Suprapubic skin (tissue), 4 donors: ENCODE data around the gene AQP2. TPM values are rescaled to one million over a fixed set of nuclear protein-coding genes. Genes with fewer than 3 reads are reported as not detected.

ENCODE experiments used
- DNase-seq, 2 donors: peaks; one replicate each; pipeline ENCODE4 v3.0.0-alpha.2; 2019; ENCODE audit warnings: low spot score in 2 of 2
- H3K27ac ChIP-seq: fragments of 200-600 bp; sonication (generic); one replicate; pipeline ENCODE4 v1.5.1; 2019
- H3K27me3 ChIP-seq: fragments of 200-600 bp; sonication (generic); one replicate; pipeline ENCODE4 v1.5.1; 2019
- H3K36me3 ChIP-seq: fragments of 200-600 bp; sonication (generic); one replicate; pipeline ENCODE4 v1.5.1; 2019
- H3K4me1 ChIP-seq: fragments of 200-600 bp; sonication (generic); one replicate; pipeline ENCODE4 v1.5.1; 2019
- H3K4me3 ChIP-seq: fragments of 200-600 bp; sonication (generic); one replicate; pipeline ENCODE4 v1.5.1; 2019; ENCODE audit warnings: mild to moderate bottlenecking
- H3K9me3 ChIP-seq: fragments of 200-600 bp; sonication (generic); one replicate; pipeline ENCODE4 v1.5.1; 2019
- CTCF ChIP-seq, 2 donors: fragments of 200-600 bp in 1 of 2; fragments of 450-650 bp in 1 of 2; sonication (generic) in 1 of 2; IDR thresholded peaks; one replicate each; pipeline ENCODE4 v1.5.1; 2016 to 2019; ENCODE audit warnings: antibody characterized with exemption in 2 of 2, mild to moderate bottlenecking in 1 of 2, moderate library complexity in 1 of 2
- EP300 ChIP-seq: sonication (generic); formaldehyde crosslinking; IDR thresholded peaks from one replicate; pipeline ENCODE4 v1.6.1; 2017; ENCODE audit warnings: antibody characterized with exemption
- POLR2A ChIP-seq, 2 donors: fragments of 450-650 bp; IDR thresholded peaks; one replicate each; pipeline ENCODE4 v1.6.1; 2017; ENCODE audit warnings: antibody characterized with exemption in 2 of 2, mild to moderate bottlenecking in 2 of 2, moderate library complexity in 2 of 2
- POLR2AphosphoS5 ChIP-seq, 3 donors: sonication (generic); formaldehyde crosslinking; IDR thresholded peaks; one replicate each; pipeline ENCODE4 v1.6.1; 2017; ENCODE audit warnings: antibody characterized with exemption in 3 of 3
- WGBS: methylation state at CpG from one replicate; pipeline ENCODE4 v1.1.5; 2018; 5-methylcytosine and 5-hydroxymethylcytosine counted together
- total RNA-seq, 4 donors: library from RNA; depleted of rRNA; stranded (reverse); fragments of >200 nt; gene quantifications; one replicate each; pipeline ENCODE4 v1.1.0, GENCODE V29; 2016

Gene AQP2
- total RNA-seq, 4 donors from 2014 or later, result 0.15 TPM; not detected in 3

- Histone ChIP-seq H3K27me3 (peaks cover 2% of the 10 kb centered on the region), H3K27ac (no peak overlapping the region), H3K4me1 (peaks cover 4% of the 10 kb centered on the region)
Observed at GRCh38 chr12:49909356-49909755, 41.2 kb upstream of the AQP2 start.

GRCh38 chr12:49909826-49910225 lies 40.7 kb upstream of the AQP2 start:
- 63% methylated on average over 11 of the region's 16 CpGs for WGBS
- Histone ChIP-seq H3K4me3 (no peak overlapping the region), H3K27me3 (no peaks in the 10 kb centered on the region), H3K27ac (no peak overlapping the region), H3K9me3 (no peaks in the 10 kb centered on the region), H3K36me3 (no peaks in the 10 kb centered on the region), H3K4me1 (peaks cover 4% of the 10 kb centered on the region)
- DNase-seq, result peak in 1 of 2 donors; percentile 59
- TF ChIP-seq POLR2A (IDR thresholded peaks at IDR 0.05) (no peak), EP300 (no peak)

More at GRCh38 chr12:49909356-49909755, 41.2 kb upstream of the AQP2 start:
- no peaks in the 10 kb centered on the region for H3K9me3 ChIP-seq
- peak in 1 of 2 donors; percentile 45 for DNase-seq
- 93% methylated on average over 3 of the region's 4 CpGs for WGBS
- H3K36me3 ChIP-seq, result no peaks in the 10 kb centered on the region
- TF ChIP-seq POLR2A (IDR thresholded peaks at IDR 0.05) (no peak), CTCF (IDR thresholded peaks at IDR 0.05) (no peak), EP300 (no peak), POLR2AphosphoS5 (IDR thresholded peaks at IDR 0.05) (no peak)
- no peak overlapping the region for H3K4me3 ChIP-seq

DNA sequence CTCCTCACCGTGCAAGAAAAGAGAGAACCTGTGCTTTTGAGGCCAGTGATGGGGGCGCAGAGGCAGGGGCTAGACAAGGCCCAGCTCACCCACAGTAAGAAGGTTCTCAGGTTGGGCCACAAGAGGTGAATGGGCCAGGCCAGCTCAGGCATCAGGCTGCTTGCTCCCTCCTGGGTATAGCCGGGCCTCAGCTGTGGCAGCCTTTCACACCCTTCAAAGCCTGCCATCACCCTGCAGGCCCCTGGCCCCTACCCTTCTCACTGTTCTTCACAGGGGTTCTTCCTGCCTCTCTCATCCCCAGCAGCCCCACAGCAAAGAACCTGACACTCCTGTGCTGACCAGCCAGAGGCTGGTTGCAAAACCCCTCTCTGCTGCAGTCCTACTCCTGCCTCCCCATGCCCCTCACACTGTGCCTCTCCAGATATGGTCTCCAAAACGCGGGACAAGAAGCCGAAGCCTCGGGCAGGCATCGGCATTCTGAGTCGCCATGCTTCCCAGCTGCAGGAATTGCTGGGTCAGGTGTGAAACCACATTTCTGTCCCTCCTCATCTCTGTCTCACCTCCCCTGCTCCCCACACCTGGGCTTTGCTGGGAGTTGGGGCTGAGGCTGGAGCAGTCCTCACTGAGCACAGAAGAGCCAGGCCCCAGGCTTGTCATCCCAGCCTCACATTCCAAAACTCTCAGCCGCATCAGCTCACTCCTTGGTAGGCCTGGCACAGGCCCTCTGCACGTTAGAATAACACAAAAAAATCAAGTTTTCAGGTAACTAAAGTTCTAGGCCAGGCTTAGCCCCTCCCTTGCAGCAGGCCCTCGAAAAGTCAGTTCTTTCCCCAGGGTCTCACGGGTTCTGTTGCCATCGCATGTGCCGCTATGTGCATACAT lies 40.0 kb upstream of the AQP2 start:
- 98% methylated on average over 14 of the region's 15 CpGs for WGBS
- Histone ChIP-seq H3K9me3 (no peaks in the 10 kb centered on the region), H3K4me3 (no peak overlapping the region), H3K4me1 (peaks cover 4% of the 10 kb centered on the region), H3K36me3 (no peaks in the 10 kb centered on the region), H3K27me3 (no peaks in the 10 kb centered on the region), H3K27ac (no peak overlapping the region)
- no peak for TF ChIP-seq CTCF (IDR thresholded peaks at IDR 0.05)
- no peak for TF ChIP-seq POLR2A (IDR thresholded peaks at IDR 0.05)
- DNase-seq, result peak in 1 of 2 donors; percentile 32

DNA sequence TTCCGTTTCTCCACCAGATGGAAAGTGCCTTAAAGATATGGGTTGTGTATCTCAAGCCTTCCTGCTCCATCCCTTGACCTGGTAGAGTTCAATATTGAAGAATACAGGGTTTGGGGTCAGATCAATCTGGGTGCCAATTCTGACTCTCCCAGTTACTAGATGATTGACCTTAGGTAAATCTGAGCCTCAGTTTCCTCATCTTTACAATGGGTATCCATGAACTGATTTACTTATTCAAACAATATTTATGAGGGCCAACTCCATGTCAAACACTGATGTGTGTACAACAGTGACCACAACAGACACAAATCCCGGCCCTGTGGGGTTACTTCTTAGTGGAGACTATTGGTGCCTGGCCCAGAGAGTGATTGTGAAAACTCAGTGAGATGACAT lies 39.3 kb upstream of the AQP2 start:
- WGBS, result 88% methylated on average over 2 of the region's 2 CpGs

DNA sequence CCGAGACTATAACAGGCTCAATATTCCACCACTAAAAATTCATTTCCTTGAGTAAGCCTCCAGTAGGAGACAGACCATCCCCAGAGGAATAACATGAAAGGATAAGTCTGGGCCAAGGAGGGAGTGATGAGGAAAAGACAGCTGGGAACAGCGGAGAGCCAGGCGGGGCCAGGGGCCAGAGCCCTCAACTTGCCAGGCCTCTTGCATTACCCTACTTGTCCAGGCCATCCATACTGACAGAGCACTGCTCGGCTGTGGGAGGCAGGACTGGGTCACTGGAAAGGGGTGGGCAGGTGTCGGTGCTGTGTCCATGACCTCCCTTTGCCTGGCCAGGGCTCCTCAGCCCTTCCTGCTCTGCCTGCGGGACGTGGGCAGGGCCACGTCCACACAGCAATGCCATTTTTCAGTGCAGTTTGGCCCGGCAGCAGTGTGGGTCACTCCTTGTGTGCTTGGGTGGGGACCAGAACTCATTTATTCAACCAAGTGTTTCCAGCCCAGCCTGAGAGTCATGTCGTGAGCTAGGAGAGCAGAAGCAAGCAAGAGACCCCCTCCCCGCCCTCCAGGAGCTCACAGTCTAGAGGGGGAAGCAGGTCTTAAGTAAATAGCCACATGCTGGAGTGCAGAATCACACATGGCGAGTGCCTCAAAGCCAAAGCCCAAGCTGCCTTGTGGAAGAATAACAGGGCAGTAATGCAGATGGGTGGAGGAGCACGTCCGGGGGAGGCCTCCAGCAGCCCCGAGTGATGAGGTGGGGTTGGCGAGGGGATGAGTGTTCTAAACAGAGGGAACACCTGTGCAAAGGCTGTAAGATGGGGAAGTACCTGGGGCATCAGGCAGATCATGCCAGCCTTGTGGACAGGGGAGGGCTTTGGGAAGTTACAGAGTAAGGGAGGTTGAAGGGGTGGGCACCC lies 37.9 kb upstream of the AQP2 start:
- H3K36me3 ChIP-seq, result no peaks in the 10 kb centered on the region
- no peak overlapping the region for H3K4me3 ChIP-seq
- no peaks in the 10 kb centered on the region for H3K9me3 ChIP-seq
- WGBS, result 78% methylated on average over 16 of the region's 16 CpGs
- H3K27me3 ChIP-seq, result no peaks in the 10 kb centered on the region
- no peak overlapping the region for H3K27ac ChIP-seq
- peak in 1 of 2 donors; percentile 50 for DNase-seq
- TF ChIP-seq POLR2AphosphoS5 (IDR thresholded peaks at IDR 0.05) (no peak), POLR2A (IDR thresholded peaks at IDR 0.05) (no peak), CTCF (IDR thresholded peaks at IDR 0.05) (no peak), EP300 (no peak)
- H3K4me1 ChIP-seq, result peaks cover 4% of the 10 kb centered on the region

More for the DNA sequence above, 39.3 kb upstream of the AQP2 start:
- Histone ChIP-seq H3K27ac (no peak overlapping the region), H3K36me3 (no peaks in the 10 kb centered on the region), H3K4me3 (no peak overlapping the region), H3K9me3 (no peaks in the 10 kb centered on the region), H3K4me1 (peaks cover 4% of the 10 kb centered on the region), H3K27me3 (no peaks in the 10 kb centered on the region)
- no peak for DNase-seq
- TF ChIP-seq EP300 (no peak), POLR2A (IDR thresholded peaks at IDR 0.05) (no peak), POLR2AphosphoS5 (IDR thresholded peaks at IDR 0.05) (no peak)
